Muscle of back (tissue), 11 donors: Measurements from ENCODE around the gene TMEM182. TPM values are rescaled to one million over a fixed set of nuclear protein-coding genes. Genes with fewer than 3 reads are reported as not detected.

Experiments used
- DNase-seq, 3 donors: peaks; one replicate each; pipeline versions ENCODE4 v3.0.0 to v3.0.0-alpha.2; 2013
- polyA plus RNA-seq, 10 donors: library from polyadenylated mRNA; unstranded; fragments of 120-200 nt; gene quantifications; one replicate each; pipeline ENCODE4 v1.2.1, GENCODE V29; 2013; ENCODE audit not compliant: insufficient read length in 10 of 10

TMEM182 gene
- polyA plus RNA-seq, 10 donors = 75.7 to 211 (median 157) TPM

GRCh38 chr2:102796337-102796736 lies 34.5 kb downstream of the TMEM182 start:
- DNase-seq = no peak

GRCh38 chr2:102797486-102797885 lies 35.7 kb downstream of the TMEM182 start:
- DNase-seq = no peak

- no peak for DNase-seq
These were observed 36.4 kb downstream of the TMEM182 start for GRCh38 chr2:102798181-102798580.

GRCh38 chr2:102801098-102801718 lies 39.4 kb downstream of the TMEM182 start:
- DNase-seq = no peak

GRCh38 chr2:102801858-102802699 lies 40.2 kb downstream of the TMEM182 start:
- no peak for DNase-seq

GRCh38 chr2:102803041-102803896 lies 41.4 kb downstream of the TMEM182 start:
- no peak for DNase-seq

- DNase-seq = no peak
These were observed 42.0 kb downstream of the TMEM182 start for GRCh38 chr2:102803897-102804217.

- peak; percentile 68 to 80 (median 71) for DNase-seq
These were observed 44.5 kb downstream of the TMEM182 start for GRCh38 chr2:102806250-102806837.

- no peak for DNase-seq
These were observed 47.7 kb downstream of the TMEM182 start for GRCh38 chr2:102809291-102810189.

- DNase-seq = no peak
These were observed 53.5 kb downstream of the TMEM182 start for GRCh38 chr2:102815285-102815684.

GRCh38 chr2:102826904-102827303 lies 65.1 kb downstream of the TMEM182 start:
- DNase-seq = peak; percentile 59 to 69 (median 60)

- DNase-seq = no peak
These were observed 71.0 kb downstream of the TMEM182 start for GRCh38 chr2:102832789-102833188.

- DNase-seq = no peak
These were observed 72.9 kb downstream of the TMEM182 start for GRCh38 chr2:102834523-102835273.

GRCh38 chr2:102837626-102838198 lies 75.9 kb downstream of the TMEM182 start:
- DNase-seq = no peak

GRCh38 chr2:102839668-102840388 lies 78.0 kb downstream of the TMEM182 start:
- peak; percentile 33 to 64 (median 51) for DNase-seq

GRCh38 chr2:102841107-102841840 lies 79.4 kb downstream of the TMEM182 start:
- DNase-seq = peak; percentile 23 to 61 (median 46)

GRCh38 chr2:102843764-102844443 lies 82.1 kb downstream of the TMEM182 start:
- no peak for DNase-seq

- DNase-seq = no peak
These were observed 83.1 kb downstream of the TMEM182 start for GRCh38 chr2:102844911-102845310.
